Glomerular visceral epithelial cell (primary cell): Measurements from ENCODE around the gene C1QTNF7.

Source experiments
- DNase-seq: peaks from one replicate; pipeline ENCODE4 v3.0.0-alpha.2; 2016; ENCODE audit errors: extremely low spot score

The C1QTNF7 gene

DNA sequence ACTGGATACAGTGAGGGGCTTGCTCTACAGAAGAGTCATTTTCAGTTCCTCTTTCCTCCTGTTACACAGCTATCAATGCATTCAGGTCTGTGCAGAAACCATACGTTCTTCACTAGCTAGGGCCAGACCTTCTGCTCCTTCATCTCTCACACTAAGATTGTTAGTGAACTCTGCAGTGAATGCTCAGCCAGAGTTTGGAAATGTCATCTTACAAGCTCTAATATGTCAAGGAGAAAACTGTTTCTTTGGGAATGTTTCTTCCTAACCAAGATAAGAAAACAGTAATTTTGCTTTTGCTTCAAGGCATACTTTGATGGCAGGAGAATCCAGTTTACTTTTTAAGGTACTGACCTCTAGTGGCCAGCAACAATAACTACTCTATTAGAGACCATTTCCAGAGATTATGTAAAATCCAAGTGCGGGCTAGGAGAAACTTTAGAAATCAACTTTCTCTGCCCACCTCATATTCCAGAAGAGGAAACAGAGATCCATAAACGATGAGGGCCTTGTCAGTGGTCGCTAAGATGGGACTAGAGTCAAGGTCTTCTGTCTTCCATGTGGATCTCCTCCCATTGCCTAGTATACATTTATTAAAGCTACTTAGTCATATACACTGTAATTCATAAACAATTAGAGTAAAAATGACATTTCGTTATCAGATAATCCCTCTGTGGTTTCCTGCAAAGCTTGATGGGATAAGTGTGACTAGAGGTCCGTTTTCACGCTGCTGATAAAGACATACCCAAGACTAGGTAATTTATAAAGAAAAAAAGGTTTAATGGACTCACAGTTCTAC is 29.8 kb downstream of the C1QTNF7 start:
- DNase-seq = peak; percentile 46

DNA sequence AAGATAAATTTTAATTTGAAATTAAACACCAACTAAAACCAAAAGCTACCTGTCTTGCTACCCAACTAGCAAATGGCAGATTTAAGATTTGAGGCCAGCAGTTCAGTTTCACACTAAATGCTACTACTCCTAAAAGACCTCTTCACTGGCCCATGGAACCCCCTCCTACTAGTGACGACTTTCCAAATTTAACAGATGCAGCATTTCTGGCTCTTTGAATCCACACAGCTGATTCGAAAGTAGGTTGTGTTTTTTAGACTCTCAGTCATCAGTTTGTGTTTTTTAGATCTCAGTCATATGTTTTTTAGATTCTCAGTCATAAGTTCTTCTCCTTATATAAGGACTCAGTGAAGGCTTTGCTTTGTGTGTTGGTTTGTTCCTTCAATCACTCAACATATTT is 30.8 kb downstream of the C1QTNF7 start:
- no peak for DNase-seq

DNA sequence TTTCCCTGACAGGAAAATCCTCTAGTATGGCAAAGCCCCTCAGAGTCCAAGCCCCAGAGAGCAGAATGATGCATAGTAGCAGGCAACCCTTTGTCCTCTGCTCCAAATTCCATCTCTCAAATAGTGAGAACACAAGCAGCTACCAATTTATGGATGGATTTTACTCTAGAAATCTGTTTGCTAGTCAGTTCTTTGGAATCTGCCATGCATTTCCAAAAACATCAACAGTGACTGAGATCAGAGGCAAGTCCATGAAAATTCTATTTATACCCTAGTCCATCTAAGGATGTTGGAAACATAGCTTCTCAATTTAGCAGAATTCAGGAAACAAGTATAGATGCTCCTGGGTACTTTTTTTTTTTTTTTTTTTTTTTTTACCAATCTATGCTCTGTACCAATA is 31.9 kb downstream of the C1QTNF7 start:
- DNase-seq = no peak

DNA sequence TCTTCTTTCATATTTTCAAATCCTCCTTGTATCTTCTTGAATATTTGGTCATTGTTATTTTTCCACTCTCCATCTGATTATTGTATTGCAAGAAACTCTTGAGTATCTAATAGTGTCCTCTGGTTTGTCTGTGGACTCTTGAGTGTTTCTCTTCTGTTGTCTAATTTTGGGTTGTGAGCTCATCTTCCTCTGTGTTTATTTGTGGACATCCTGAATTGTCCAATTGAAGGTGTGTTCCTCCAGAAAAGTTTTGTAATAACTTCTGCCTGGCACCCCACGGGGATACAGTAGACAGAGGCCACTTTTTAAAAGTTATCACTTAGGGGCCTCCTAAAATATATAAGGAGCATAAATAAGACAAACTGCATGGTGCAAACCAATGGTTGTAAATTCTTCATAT is 38.8 kb downstream of the C1QTNF7 start:
- no peak for DNase-seq

DNA sequence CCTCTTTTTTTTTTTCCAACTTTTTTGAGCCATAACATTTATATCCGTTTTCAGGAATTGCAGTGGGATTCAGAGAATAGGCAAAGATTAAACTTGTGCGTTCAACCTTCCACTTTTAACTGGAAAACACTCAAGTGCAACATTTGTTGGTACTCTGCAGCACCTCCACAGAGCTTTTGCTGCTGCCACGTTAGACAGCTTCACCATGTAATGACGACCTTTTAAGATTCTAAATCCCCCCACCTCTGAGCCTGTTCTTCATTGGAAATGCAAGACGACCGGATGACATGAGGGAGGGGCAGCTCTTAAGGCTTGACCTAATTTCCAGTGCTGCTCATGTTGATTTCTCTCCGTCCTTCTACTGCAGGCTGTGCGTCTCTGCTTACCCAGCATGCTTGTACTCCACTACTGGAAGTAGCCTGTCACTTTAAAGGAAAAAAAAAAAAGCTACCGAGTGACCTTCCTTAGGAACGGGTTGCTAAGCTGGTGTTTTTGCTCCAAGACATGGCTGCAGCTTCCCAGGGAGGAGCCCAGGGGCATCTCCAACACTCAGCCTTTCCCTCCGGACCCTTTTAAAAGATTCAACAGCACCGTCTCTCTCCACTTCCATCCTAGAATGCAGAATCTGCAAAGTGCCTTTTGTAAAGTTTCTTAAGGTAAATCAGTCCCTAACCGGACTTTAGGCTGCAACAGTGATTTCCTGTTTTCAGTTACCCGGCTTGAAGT is 41.7 kb downstream of the C1QTNF7 start, which contains the start of gene CC2D2A:
Gene CC2D2A, plus strand, starts transcription at position 481 of the 726 bp plus-strand sequence. CDS start 6,051 bp downstream, outside the sequence.
- peak; percentile 55 for DNase-seq

DNA sequence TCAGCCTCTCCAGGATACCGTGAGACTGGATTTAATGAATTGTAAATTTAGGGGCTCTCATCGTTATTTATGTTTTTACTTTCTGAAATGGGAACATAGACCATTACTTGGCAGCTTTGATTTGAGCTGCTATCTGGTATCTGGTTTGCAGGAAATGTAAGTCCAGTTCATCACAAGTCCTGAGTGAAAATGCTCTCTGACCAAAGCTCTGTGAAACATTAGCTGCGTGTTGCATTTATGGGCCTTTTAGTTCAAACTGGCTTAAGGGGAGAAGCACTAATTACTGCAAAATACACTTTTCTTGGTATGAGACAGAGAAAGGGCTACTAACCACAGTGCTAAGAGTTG is 42.3 kb downstream of the C1QTNF7 start:
- no peak for DNase-seq

DNA sequence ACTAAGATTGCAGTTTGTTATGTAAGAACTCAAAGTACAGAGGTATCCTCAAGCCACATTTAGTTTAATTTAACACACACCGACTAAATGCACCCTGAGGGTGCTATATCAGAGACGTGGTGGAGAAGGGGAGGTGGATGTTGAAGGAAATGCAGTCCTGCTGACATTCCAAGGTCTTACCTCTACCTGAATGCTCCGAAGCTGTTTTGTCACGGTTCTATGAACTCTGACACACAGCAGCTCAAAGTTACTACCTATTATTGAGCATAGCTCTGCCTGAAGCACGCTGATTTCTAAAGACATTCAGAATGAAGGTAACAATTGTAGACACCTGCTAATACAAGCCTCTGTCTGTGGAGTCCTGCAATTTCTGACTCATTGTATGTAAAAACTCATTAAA is 48.6 kb downstream of the C1QTNF7 start:
- DNase-seq = no peak

DNA sequence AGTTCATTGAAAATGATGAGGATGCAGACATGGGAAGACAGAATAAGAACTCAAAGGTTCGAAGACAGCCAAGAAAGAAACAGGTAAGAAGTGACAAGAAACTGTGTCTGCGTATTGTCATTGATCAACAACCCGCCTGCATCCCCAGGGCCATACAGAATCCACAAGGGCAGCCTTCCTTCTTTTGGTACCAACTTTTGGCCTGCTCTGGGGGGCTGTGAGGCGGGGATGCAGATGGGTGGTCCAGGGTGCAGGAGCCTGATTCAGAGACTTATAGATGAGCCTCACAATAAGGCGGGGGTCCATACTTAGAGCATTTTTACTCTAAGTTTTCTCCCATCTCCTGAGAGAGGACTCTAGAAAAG is 50.9 kb downstream of the C1QTNF7 start:
- no peak for DNase-seq

DNA sequence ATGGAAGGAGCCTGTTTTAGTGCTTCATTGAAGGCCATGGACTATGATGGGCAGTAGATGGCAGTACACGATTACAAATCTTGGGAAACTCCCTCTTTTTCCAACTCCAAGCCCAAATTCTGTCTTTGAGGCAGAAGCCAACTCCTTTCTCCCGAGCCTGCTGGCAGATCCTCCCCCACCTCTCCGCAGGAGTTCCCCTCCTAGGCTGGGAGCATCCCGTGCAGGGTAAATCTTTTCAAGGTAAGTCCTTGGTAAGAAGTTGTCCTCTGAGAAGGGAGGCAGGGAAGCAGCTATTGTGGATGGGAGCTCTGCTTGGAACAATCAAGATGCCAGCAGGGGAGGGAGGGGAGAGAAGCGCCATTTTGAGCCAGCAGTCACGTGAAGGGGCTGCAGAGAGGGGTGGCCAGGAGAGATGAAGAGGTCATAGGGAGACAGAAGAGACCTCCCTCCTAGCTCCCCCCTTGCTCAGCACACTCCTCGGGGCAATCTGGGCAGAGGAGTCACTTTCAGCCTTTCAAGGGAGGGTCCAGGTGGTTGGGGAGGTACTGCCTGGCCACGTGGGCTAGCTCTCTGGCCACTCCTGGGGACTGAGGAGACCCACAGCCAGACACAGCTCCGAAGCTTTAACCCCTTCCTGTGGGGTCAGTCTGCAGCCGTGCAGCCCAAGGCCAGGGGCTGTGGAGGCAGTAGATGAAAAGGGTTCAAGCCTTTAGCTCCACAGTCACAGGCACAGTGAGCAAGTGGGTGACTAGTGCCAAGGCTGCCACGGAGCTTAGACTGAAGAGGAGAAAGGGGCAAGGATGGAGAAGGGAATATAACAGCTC is 51.5 kb downstream of the C1QTNF7 start:
- peak; percentile 81 for DNase-seq

DNA sequence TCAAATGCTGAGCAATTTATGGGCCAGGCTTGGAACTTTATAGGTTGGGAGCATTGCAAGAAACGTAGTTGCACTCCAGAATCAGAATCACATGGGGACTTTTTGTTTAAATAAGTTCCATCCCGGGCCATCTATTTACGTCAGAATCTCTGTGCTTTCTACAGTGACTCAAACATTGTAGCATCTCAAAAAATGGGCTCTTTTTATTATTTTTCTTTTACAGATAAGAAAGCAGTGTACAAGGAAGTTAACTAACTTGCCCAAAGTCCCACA is 52.0 kb downstream of the C1QTNF7 start:
- no peak for DNase-seq

DNA sequence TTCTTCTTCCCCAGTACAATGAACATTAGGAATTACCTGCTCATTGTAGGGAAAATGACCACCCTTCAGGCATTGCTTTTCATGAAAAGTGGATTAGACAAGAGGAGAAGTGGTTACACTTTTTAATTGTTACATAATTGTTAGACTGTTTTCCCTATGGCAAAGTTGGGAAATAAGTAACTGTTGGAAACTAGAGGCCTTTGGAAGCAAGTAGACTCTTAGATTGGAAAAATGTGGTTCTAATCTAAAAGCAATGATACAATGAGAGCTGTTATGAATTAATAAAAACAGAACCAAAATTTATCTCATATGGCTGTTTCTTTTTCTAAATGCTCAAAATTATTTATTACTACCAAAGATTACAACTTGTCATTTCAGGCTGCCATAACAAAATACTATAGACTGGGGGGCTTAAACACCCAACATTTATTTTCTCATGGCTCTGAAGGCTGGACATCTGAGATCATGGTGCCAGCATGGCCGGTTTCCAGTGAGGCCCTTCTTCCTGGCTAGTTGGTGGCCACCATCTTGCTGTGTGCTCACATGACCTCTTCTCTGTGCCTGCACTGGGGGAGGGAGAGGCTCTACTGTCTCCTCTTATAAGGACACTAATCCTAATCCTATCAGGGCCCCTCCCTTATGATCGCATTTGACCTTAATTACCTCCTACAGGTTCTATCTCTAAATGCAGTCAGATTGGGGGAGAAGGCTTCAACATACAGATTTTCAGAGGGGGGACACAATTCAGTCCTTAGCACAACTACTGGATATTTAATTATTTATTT is 54.3 kb downstream of the C1QTNF7 start:
- DNase-seq = no peak

DNA sequence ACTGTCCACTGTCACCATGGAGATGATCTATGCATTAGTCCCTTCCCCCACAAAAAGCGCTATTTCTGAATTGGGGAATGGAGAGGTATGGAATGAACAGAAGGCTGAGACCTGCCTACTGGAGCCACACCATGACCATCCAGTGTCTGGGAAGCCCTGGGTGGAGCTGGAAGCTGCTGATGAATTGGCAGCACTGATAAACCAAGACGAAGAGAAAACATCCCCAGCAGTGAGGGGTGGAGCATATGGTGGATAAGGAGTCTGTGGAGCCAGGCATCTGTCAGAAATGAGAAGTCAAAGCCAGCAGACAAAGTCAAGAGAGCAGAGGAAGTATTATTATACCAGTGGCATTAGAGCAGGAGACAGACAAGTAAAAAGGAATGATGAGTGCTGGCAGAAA is 55.0 kb downstream of the C1QTNF7 start:
- DNase-seq = no peak

DNA sequence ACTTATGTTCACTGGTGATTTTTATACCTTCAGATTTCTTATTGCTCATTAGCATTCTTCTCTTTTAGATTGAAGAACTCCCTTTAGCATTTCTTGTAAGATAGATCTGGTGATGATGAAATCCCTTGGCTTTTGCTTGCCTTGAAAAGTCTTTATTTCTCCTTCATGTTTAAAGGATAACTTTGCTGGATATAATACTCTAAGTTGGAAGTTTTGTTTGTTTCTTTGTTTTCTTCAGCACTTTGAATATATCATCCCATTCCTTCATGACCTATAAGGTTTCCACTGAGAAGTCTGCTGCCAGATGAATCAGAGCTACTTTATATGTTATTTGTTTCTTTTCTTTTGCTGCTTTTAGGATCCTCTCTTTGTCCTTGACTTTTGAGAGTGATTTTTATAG is 60.3 kb downstream of the C1QTNF7 start:
- no peak for DNase-seq

DNA sequence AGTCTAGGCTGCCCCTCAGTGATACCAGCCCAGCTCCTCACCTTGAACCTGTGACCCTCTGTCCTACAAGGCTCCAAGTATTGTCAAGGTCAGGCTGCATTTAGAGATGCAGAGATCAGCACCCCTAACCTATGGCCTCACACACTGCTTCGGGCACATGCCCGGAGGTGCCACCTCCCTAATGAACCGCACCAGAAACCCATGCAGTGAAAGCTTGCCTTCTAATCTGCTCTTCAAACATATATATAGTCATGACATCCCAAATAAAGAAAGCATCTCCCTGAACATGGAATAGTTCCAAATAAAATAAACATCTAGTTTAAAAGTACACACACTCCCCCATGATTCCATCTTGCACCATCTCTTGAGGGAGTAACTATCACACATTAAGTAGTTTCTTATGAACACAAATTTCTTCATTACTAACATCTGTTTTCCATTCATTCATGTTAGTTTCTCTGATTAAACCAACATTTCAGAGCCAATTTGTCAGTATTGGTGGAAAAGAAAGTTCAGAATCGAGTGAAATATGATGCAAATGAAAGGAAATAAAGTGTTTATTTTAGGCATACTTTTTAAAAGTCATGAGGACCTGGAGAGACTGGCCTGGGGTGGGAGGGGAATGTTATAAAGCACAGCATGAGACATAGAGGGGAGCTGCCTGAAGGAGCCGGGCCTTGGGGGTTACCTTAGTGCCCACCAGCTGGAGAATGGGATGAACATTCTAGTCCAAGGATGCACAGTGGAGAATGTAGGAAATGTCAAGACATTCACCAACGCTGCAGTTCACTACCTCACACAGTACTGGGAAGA is 61.0 kb downstream of the C1QTNF7 start:
- DNase-seq = no peak

DNA sequence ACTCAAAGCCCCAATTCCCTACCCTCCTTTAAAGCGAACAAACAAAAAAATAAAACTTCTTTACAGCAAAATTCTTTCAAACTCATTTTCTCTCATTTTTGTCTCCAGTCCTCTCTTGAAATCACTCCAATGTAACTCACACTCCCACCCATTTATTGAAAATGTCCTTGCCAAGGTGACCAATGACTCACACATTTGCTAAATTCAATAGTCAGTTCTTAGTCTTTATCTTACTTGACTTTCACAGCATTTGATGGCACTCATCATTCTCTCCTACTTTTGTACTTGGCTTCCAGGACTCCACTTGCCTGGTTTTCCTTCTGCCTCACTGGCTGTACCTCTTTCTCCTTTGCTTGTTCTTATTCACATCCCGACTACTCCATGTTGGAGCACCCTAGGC is 61.7 kb downstream of the C1QTNF7 start:
- no peak for DNase-seq

DNA sequence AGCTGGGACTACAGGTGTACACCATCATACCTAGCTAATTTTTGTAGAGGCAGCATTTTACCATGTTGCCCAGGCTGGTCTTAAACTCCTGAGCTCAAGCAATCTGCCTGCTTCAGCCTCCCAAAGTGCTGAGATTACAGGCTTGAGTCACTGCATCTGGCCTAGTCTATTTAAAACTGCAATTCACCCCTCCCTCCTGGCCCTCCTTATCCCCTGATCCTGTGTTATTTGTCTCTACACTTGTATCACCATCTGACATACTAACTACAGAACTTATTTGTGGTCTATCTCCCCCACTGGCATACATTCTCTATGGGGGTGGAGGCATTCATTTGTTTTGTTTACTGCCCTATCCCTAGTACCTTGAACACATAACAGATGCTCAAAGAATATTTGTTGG is 65.6 kb downstream of the C1QTNF7 start:
- DNase-seq = no peak

DNA sequence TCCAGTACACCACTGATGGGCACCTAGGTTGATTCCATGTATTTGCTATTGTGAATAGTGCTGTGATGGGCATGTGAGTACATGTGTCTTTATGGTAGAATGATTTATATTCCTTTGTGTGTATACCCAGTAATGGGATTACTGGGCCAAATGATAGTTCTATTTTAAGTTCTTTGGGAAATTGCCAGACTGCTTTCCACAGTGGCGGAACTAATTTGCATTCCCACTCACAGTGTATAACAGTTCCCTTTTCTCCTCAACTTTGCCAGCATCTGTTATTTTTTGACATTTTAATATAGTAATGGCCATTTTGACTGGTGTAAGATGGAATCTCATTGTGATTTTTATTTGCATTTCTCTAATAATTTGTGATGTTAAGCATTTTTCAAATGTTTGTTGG is 67.8 kb downstream of the C1QTNF7 start:
- DNase-seq = peak; percentile 8
